ENCODE measurements around the gene CRACR2A. TPM values are rescaled to one million over a fixed set of nuclear protein-coding genes. Genes with fewer than 3 reads are reported as not detected.

Gene CRACR2A
- total and polyA plus RNA-seq, 2 of the 13 experiments (the other 11 are each of a cell fraction or from before 2014, with no cell fraction given) = 0.09 to 0.20 TPM

DNA sequence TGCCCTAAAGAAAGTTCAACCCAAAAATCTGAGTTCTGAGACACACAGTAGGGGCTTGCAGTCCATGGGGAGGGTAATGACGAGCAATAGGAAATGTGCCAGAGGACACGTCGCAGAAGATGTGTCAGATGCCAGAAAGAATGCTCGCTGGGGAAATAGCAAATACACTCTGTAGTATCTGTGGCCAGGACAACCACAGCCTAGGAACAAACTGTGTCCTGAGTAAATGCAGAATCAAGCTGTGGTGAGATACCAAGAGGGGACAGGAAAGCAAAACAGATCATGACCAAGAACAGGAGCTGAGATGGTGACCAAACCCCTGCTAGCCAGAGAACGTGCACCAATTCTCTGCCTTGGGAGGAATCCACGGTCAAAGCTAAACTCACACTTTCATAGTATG is 9.1 kb downstream of the CRACR2A start (continued):
- TF ChIP-seq, protein P1, sequence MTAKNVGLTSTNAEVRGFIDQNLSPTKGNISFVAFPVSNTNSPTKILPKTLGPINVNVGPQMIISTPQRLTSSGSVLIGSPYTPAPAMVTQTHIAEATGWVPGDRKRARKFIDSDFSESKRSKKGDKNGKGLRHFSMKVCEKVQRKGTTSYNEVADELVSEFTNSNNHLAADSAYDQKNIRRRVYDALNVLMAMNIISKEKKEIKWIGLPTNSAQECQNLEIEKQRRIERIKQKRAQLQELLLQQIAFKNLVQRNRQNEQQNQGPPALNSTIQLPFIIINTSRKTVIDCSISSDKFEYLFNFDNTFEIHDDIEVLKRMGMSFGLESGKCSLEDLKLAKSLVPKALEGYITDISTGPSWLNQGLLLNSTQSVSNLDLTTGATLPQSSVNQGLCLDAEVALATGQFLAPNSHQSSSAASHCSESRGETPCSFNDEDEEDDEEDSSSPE (CRISPR knock-in tag; IDR thresholded peaks at IDR 0.05) = no peak
- TF ChIP-seq AGO2 (optimal IDR thresholded peaks at IDR 0.05; ENCODE audit: low read depth, low read length) (no peak), FIP1L1 (IDR thresholded peaks at IDR 0.05; ENCODE audit: borderline replicate concordance, insufficient read depth, low read depth, low read length) (no peak), NCOA1 (CRISPR knock-in tag; IDR thresholded peaks at IDR 0.05) (no peak), ZNF451 (CRISPR knock-in tag; IDR thresholded peaks at IDR 0.05) (no peak), U2AF2 (IDR thresholded peaks at IDR 0.05; ENCODE audit: low read depth, low read length) (no peak), HNRNPLL (IDR thresholded peaks at IDR 0.05; ENCODE audit: low read depth, low read length, poor library complexity, severe bottlenecking) (no peak)

DNA sequence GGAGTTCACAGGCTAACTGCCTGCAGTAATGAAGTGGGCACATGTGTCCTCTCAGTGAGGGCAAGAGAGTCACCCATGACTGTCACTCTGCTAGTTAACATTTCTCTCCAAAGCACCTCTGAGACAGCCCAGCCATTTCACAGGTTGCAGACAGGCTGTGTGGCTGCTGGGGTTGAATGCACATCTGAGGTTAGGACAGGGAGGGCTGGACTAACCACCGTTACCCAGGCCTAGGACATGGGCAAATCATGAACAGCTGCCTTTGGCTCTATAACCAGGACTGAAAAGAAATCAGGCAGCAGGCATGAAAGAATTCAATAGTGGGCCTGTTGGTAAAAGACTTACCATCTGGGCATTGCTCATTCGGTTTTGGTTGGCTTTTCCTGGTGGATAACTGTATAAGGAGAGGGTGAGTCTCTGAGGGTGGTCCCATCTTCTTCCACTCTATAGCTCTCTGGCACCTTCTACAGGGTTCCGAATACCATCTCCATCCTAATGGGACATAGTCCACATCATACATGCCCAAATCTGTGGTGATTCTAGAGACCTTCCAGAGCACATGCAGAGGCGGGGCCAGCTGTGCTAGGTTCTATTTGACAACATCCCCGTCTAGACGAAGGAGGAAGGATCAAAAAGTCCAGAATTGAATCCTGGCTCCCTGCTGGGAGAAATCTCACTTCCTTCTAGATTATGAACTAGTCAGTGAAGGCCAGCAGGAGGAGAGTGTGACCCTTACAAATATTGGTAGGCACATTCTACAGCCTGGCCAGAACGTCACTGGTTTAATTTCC is 10.8 kb downstream of the CRACR2A start:
- 0 out of 5 replicates have a peak, but pooled peaks cover 0 to 9% of the 10 kb centered on the region in 2 experiments for H3K27me3 ChIP-seq (ENCODE audit: control insufficient read depth in 1 of 2, insufficient read depth in 2 of 2, low read length in 2 of 2)
- ChIA-PET POLR2A (no interaction called here), CTCF (ENCODE audit: low intra/inter-chr PET ratio, low total read pairs) (no interaction called here)
- no peak overlapping the region for H3K9ac ChIP-seq (ENCODE audit: insufficient read depth, low read depth, low read length)
- in situ Hi-C loops (cut with HindIII; ENCODE audit: extremely low pct_ligation_motif_present, low pct_unique_long_range_greater_than_20kb) (no loop called here), intact Hi-C loops (cut with micrococcal nuclease; ENCODE audit: unreplicated experiment) (no loop called here)
- DNase-seq (ENCODE audit: low spot score) (no peak), ATAC-seq (no peak), FAIRE-seq (no peak)
- no peak overlapping the region for H3K4me3 ChIP-seq (replicated peaks in 1 of 3; ENCODE audit: insufficient read depth in 1 of 3, low read depth in 2 of 3, low read length in 3 of 3)
- H3K36me3 ChIP-seq (replicated peaks in 1 of 2; ENCODE audit: control insufficient read depth in 1 of 2, insufficient read depth in 2 of 2, low read length in 2 of 2) = no peaks in the 10 kb centered on the region
- H3K9me3 ChIP-seq (ENCODE audit: low read length) = no peaks in the 10 kb centered on the region
- H4K20me1 ChIP-seq (ENCODE audit: insufficient read depth, low read length) = no peaks in the 10 kb centered on the region
- H3K4me2 ChIP-seq (ENCODE audit: low read depth, low read length) = no peak overlapping the region
- no peak overlapping the region for H3K27ac ChIP-seq (ENCODE audit: extremely low read length, insufficient read depth, low read length)
- WGBS (ENCODE audit: low lambda C conversion rate) = 21% methylated on average over 7 of the region's 7 CpGs
- no TSS peak for BruUV-seq (replicated peaks)
- H3K4me1 ChIP-seq (ENCODE audit: insufficient read depth, low read length) = no peaks in the 10 kb centered on the region
- H2AFZ ChIP-seq (ENCODE audit: low read length) = no peak overlapping the region
- no peaks in the 10 kb centered on the region for H3K79me2 ChIP-seq (ENCODE audit: insufficient read depth, low read length)
- TF ChIP-seq SP140L (CRISPR knock-in tag; IDR thresholded peaks at IDR 0.05; ENCODE audit: borderline replicate concordance) = no peak
- no peak for TF ChIP-seq REXO4 (CRISPR knock-in tag; IDR thresholded peaks at IDR 0.05; ENCODE audit: borderline replicate concordance)
- TF ChIP-seq ETV6 (CRISPR knock-in tag; conservative IDR thresholded peaks at IDR 0.05) = no peak
- TF ChIP-seq ZNF775 (CRISPR knock-in tag; IDR thresholded peaks at IDR 0.05; ENCODE audit: borderline replicate concordance) = no peak
- no peak for TF ChIP-seq ZMAT3 (CRISPR knock-in tag; conservative IDR thresholded peaks at IDR 0.05)
- no peak for TF ChIP-seq ZNF747 (CRISPR knock-in tag; IDR thresholded peaks at IDR 0.05; ENCODE audit: borderline replicate concordance)
- TF ChIP-seq ZNF672 (CRISPR knock-in tag; IDR thresholded peaks at IDR 0.05) = no peak
- TF ChIP-seq ZKSCAN1 (IDR thresholded peaks at IDR 0.05; ENCODE audit: low read length) = no peak
- no peak for TF ChIP-seq TP53 (CRISPR knock-in tag; conservative IDR thresholded peaks at IDR 0.05)
- TF ChIP-seq, protein P2, sequence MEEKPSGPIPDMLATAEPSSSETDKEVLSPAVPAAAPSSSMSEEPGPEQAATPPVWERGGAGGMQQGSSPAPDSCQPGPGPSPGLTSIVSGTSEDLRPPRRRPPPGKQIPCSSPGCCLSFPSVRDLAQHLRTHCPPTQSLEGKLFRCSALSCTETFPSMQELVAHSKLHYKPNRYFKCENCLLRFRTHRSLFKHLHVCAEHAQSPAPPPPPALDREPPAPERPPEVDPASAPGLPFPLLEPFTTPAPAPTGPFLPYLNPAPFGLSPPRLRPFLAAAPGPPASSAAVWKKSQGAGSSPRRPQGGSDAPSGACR (CRISPR knock-in tag; IDR thresholded peaks at IDR 0.05) = no peak
- TF ChIP-seq, protein P3, sequence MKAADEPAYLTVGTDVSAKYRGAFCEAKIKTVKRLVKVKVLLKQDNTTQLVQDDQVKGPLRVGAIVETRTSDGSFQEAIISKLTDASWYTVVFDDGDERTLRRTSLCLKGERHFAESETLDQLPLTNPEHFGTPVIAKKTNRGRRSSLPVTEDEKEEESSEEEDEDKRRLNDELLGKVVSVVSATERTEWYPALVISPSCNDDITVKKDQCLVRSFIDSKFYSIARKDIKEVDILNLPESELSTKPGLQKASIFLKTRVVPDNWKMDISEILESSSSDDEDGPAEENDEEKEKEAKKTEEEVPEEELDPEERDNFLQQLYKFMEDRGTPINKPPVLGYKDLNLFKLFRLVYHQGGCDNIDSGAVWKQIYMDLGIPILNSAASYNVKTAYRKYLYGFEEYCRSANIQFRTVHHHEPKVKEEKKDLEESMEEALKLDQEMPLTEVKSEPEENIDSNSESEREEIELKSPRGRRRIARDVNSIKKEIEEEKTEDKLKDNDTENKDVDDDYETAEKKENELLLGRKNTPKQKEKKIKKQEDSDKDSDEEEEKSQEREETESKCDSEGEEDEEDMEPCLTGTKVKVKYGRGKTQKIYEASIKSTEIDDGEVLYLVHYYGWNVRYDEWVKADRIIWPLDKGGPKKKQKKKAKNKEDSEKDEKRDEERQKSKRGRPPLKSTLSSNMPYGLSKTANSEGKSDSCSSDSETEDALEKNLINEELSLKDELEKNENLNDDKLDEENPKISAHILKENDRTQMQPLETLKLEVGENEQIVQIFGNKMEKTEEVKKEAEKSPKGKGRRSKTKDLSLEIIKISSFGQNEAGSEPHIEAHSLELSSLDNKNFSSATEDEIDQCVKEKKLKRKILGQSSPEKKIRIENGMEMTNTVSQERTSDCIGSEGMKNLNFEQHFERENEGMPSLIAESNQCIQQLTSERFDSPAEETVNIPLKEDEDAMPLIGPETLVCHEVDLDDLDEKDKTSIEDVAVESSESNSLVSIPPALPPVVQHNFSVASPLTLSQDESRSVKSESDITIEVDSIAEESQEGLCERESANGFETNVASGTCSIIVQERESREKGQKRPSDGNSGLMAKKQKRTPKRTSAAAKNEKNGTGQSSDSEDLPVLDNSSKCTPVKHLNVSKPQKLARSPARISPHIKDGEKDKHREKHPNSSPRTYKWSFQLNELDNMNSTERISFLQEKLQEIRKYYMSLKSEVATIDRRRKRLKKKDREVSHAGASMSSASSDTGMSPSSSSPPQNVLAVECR (CRISPR knock-in tag; IDR thresholded peaks at IDR 0.05; ENCODE audit: borderline replicate concordance) = no peak

Measured in HepG2 (cell line).